Islet of Langerhans (tissue), 1 donor: Measurements from ENCODE around the gene TMEM131.
"Not testable (repeated sequence)": the region's sequence is repeated elsewhere in the genome, so short reads cannot be mapped to it uniquely, and the experiment has no call there.

Experiments
- FAIRE-seq: peaks from one replicate; lab custom pipeline; 2011; peaks lifted over from hg19 to GRCh38; lab: Jason Lieb, UNC

Gene TMEM131

GRCh38 chr2:97718051-97718882 is 277.5 kb downstream of the TMEM131 start:
- no peak for FAIRE-seq

- no peak for FAIRE-seq
These were observed 278.1 kb downstream of the TMEM131 start for GRCh38 chr2:97717613-97717995.

GRCh38 chr2:97716695-97717612 is 278.8 kb downstream of the TMEM131 start:
- FAIRE-seq = no peak

GRCh38 chr2:97715951-97716694 is 279.6 kb downstream of the TMEM131 start:
- no peak for FAIRE-seq

GRCh38 chr2:97714950-97715652 is 280.6 kb downstream of the TMEM131 start:
- no peak for FAIRE-seq

GRCh38 chr2:97714084-97714949 is 281.4 kb downstream of the TMEM131 start:
- no peak for FAIRE-seq

- FAIRE-seq = no peak
These were observed 282.3 kb downstream of the TMEM131 start, which contains the start of gene ZAP70 for GRCh38 chr2:97713296-97714083. TSS of gene ZAP70 (plus strand) at chr2:97713576. CDS start at chr2:97724037, 10,461 bp downstream.

GRCh38 chr2:97712693-97713295 is 283.0 kb downstream of the TMEM131 start:
- FAIRE-seq = no peak

GRCh38 chr2:97712175-97712574 is 283.6 kb downstream of the TMEM131 start:
- not testable (repeated sequence) for FAIRE-seq

GRCh38 chr2:97711394-97711711 is 284.4 kb downstream of the TMEM131 start:
- FAIRE-seq = no peak

- no peak for FAIRE-seq
These were observed 287.1 kb downstream of the TMEM131 start for GRCh38 chr2:97708608-97709007.

GRCh38 chr2:97708048-97708380 is 287.7 kb downstream of the TMEM131 start:
- FAIRE-seq = no peak

- FAIRE-seq = no peak
These were observed 288.2 kb downstream of the TMEM131 start for GRCh38 chr2:97707362-97708047.

GRCh38 chr2:97706708-97707345 is 288.9 kb downstream of the TMEM131 start:
- FAIRE-seq = no peak
